Spinal cord (tissue), 10 donors: ENCODE measurements around the gene NUP210. TPM values are rescaled to one million over a fixed set of nuclear protein-coding genes. Genes with fewer than 3 reads are reported as not detected.
"Not testable (repeated sequence)": the region's sequence is repeated elsewhere in the genome, so short reads cannot be mapped to it uniquely, and the experiment has no call there.

Experiments used
- DNase-seq, 6 donors: peaks; one replicate each; pipeline versions ENCODE4 v3.0.0 to v3.0.0-alpha.2; 2013 to 2015; ENCODE audit warnings: low spot score in 6 of 6, low read depth in 4 of 6
- H3K27ac ChIP-seq: one replicate; pipeline ENCODE4 v1.5.1; 2013; ENCODE audit warnings: low read depth, low read length, control low read depth
- H3K27me3 ChIP-seq: one replicate; pipeline ENCODE4 v1.6.1; 2013; ENCODE audit warnings: low read length; ENCODE audit not compliant: control insufficient read depth, insufficient read depth
- H3K36me3 ChIP-seq: one replicate; pipeline ENCODE4 v1.6.1; 2013; ENCODE audit warnings: low read length; ENCODE audit not compliant: control insufficient read depth, insufficient read depth
- H3K4me1 ChIP-seq: one replicate; pipeline ENCODE4 v1.6.1; 2013; ENCODE audit warnings: low read length; ENCODE audit not compliant: control insufficient read depth, insufficient read depth
- H3K4me3 ChIP-seq: one replicate; pipeline ENCODE4 v1.5.1; 2013; ENCODE audit warnings: low read depth, low read length, control low read depth
- H3K9me3 ChIP-seq: one replicate; pipeline ENCODE4 v1.6.1; 2013; ENCODE audit warnings: low read length; ENCODE audit not compliant: control insufficient read depth, insufficient read depth
- WGBS: methylation state at CpG from one replicate; pipeline ENCODE4 v1.1.5; 2013; ENCODE audit warnings: missing lambda C conversion rate; ENCODE audit not compliant: insufficient coverage; 5-methylcytosine and 5-hydroxymethylcytosine counted together
- polyA plus RNA-seq, 2 donors: library from polyadenylated mRNA; unstranded; fragments of 120-200 nt; gene quantifications; one replicate each; pipeline ENCODE4 v1.2.1, GENCODE V29; 2013; ENCODE audit not compliant: insufficient read length in 2 of 2
- total RNA-seq, 2 donors: library from RNA; depleted of rRNA in 1 of 2; stranded (reverse); fragments of 120-200 nt in 1 of 2; fragments of >200 nt in 1 of 2; gene quantifications; one replicate each; pipeline versions ENCODE4 v1.2.3 to v1.2.4, GENCODE V29; 2013 to 2014
- donor health status: healthy.

NUP210 gene
- total and polyA plus RNA-seq, 4 donors, result 9.6 to 19.2 (median 13.1) TPM

GRCh38 chr3:13459605-13460340 is 39.7 kb upstream of the NUP210 start:
- Histone ChIP-seq H3K36me3 (no peaks in the 10 kb centered on the region), H3K27me3 (no peaks in the 10 kb centered on the region), H3K4me1 (peaks cover 5% of the 10 kb centered on the region), H3K9me3 (no peaks in the 10 kb centered on the region), H3K4me3 (no peak overlapping the region), H3K27ac (no peak overlapping the region)
- peak in 1 of 6 donors; percentile 30 for DNase-seq
- WGBS, result 71% methylated on average over 7 of the region's 9 CpGs

DNA sequence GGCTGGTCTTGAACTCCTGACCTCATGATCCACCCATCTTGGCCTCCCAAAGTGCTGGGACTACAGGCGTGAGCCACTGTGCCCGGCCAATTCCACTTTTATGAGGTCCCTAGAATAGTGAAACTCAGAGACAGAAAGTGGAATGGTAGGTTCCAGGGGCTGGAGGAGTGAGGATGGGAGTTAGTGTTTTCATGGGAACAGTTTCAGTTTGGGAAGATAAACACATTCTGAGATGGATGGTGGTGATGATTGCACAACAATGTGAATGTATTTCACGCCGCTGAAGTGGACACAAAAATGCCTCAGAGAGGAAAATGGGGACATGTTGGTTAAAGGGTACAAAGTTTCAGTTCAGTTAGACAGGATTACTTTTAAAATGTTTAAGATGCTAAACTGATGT is 37.5 kb upstream of the NUP210 start:
- WGBS, result 91% methylated on average over 4 of the region's 4 CpGs
- Histone ChIP-seq H3K4me3 (no peak overlapping the region), H3K27me3 (no peaks in the 10 kb centered on the region), H3K9me3 (no peaks in the 10 kb centered on the region), H3K27ac (no peak overlapping the region), H3K36me3 (no peaks in the 10 kb centered on the region), H3K4me1 (peaks cover 3% of the 10 kb centered on the region)
- no peak for DNase-seq

DNA sequence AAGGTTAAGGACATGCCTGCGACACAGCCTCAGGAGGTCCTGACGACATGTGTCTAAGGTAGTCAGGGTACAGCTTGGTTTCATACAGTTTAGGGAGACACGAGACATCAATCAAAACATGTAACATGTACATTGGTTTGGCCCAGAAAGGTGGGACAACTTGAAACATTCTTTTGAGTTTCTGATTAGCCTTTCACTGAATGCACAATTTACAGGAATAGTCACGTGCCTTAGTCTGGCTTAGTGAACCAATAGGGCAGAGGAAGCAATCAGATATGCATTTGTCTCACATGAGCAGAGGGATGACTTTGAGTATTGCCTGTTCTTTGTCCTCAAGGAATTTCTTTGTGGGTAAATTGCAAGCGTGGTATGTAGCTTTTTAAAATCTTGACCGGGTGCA is 35.5 kb upstream of the NUP210 start:
- no peaks in the 10 kb centered on the region for H3K9me3 ChIP-seq
- no peaks in the 10 kb centered on the region for H3K36me3 ChIP-seq
- peaks cover 14% of the 10 kb centered on the region for H3K4me1 ChIP-seq
- no peaks in the 10 kb centered on the region for H3K27me3 ChIP-seq
- no peak for DNase-seq
- H3K27ac ChIP-seq, result no peak overlapping the region
- no peak overlapping the region for H3K4me3 ChIP-seq
- 78% methylated on average over 6 of the region's 6 CpGs for WGBS

- Histone ChIP-seq H3K27me3 (no peaks in the 10 kb centered on the region), H3K27ac (peak overlapping the region; percentile 96), H3K36me3 (no peaks in the 10 kb centered on the region), H3K9me3 (no peaks in the 10 kb centered on the region), H3K4me1 (peaks cover 14% of the 10 kb centered on the region), H3K4me3 (no peak overlapping the region)
- peak in 5 of 6 donors; percentile 38 to 92 (median 58) for DNase-seq
- WGBS, result 48% methylated on average over 3 of the region's 12 CpGs
Measured at GRCh38 chr3:13452490-13453335, 32.6 kb upstream of the NUP210 start.

DNA sequence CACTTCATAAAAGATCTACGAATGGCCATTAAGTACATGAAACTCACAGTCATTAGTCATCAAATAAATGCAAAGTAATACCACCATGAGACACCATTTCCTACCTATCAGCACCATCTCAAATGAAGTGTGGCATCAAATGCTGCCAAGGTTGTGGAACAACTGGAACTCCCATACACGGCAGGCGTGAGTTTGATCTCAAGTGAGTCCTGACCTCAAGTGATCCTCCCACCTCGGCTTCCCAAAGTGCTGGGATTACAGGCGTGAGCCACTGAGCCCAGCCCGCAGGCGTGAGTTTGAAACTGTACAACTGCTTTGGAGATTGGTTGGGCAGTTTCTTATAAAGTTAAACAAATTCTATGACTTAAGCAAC is 31.2 kb upstream of the NUP210 start:
- Histone ChIP-seq H3K9me3 (no peaks in the 10 kb centered on the region), H3K36me3 (no peaks in the 10 kb centered on the region), H3K4me3 (peak overlapping the region; percentile 69), H3K4me1 (peaks cover 14% of the 10 kb centered on the region), H3K27ac (peak overlapping the region; percentile 33), H3K27me3 (no peaks in the 10 kb centered on the region)
- 43% methylated on average over 1 of the region's 7 CpGs for WGBS
- no peak for DNase-seq

- H3K27me3 ChIP-seq, DNase-seq, H3K27ac ChIP-seq, H3K4me3 ChIP-seq, H3K36me3 ChIP-seq, H3K9me3 ChIP-seq, H3K4me1 ChIP-seq: not testable (repeated sequence)
- WGBS, result no CpG with 5 or more reads among the region's 2 CpGs
Measured at GRCh38 chr3:13442882-13443281, 22.8 kb upstream of the NUP210 start.

DNA sequence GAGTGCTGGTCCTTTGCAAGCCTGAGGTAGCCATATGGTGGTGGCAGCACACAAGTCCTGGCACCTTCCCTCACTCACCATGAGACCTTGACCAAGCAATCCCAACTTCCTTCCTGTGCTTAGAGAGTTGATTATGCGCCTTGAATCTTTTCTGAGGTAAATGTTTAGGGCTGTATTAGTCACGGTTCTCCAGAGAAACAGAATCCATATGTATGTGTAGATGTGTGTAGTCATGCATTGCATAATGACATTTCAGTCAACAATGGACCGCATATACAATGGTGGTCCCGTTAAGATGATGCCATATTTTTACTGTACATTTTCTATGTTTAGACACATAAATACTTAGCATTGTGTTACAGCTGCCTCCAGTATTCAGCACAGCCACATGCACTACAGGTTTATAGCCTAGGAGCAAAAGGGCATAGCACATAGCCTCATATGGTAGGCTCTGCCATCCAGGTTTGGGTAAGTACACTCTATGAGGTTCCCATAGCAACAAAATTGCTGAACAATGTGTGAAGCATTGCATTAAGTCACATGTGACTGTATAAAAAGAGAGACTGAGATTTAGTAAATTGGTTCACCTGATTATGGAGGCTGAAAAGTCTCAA is 20.2 kb upstream of the NUP210 start:
- peak in 1 of 6 donors; percentile 40 for DNase-seq
- no CpG with 5 or more reads among the region's 4 CpGs for WGBS
- H3K27me3 ChIP-seq, result no peaks in the 10 kb centered on the region

GRCh38 chr3:13436213-13436612 is 16.1 kb upstream of the NUP210 start:
- H3K4me1 ChIP-seq, H3K9me3 ChIP-seq, H3K4me3 ChIP-seq, DNase-seq, H3K27ac ChIP-seq, H3K36me3 ChIP-seq, H3K27me3 ChIP-seq: not testable (repeated sequence)
- 83% methylated on average over 4 of the region's 4 CpGs for WGBS

More for the DNA sequence above, 20.2 kb upstream of the NUP210 start:
- Histone ChIP-seq H3K4me3 (no peak overlapping the region), H3K36me3 (no peaks in the 10 kb centered on the region), H3K9me3 (no peaks in the 10 kb centered on the region), H3K27ac (no peak overlapping the region), H3K4me1 (no peaks in the 10 kb centered on the region)

DNA sequence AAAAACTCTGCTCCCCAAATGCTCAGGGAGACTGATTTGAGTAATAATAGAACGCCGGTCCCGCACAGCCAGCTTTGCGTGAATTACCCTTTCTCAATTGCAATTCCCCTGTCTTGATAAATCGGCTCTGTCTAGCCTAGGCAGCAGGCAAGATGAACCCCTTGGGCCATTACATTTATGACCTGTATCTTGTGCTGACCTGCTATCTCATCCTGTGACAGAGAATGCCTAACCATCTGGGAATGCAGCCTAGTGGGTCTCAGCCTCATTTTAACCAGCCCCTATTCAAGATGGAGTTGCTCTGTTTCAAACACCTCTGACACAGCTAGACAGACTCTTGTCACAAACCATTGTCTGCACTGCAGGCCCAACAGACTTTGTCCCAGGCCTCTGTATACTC is 13.8 kb upstream of the NUP210 start:
- WGBS, result 42% methylated on average over 5 of the region's 5 CpGs
- Histone ChIP-seq H3K4me3 (no peak overlapping the region), H3K27me3 (no peaks in the 10 kb centered on the region)

More for the DNA sequence above, 13.8 kb upstream of the NUP210 start:
- DNase-seq, result peak in 1 of 6 donors; percentile 46
- H3K36me3 ChIP-seq, result no peaks in the 10 kb centered on the region
- H3K4me1 ChIP-seq, result no peaks in the 10 kb centered on the region
- H3K9me3 ChIP-seq, result no peaks in the 10 kb centered on the region
- H3K27ac ChIP-seq, result no peak overlapping the region
